ENCODE results near the gene SHKBP1. TPM values are rescaled to one million over a fixed set of nuclear protein-coding genes. Genes with fewer than 3 reads are reported as not detected.
A peak's percentile ranks its signal among the peaks of the same experiment; 100 is the strongest.
"Not testable (repeated sequence)": the region's sequence is repeated elsewhere in the genome, so short reads cannot be mapped to it uniquely, and the experiment has no call there.

The SHKBP1 gene
- total and polyA plus RNA-seq, 2 of the 13 experiments (the other 11 are each of a cell fraction or from before 2014, with no cell fraction given): 16.2 to 17.4 TPM

GRCh38 chr19:40561947-40562346 is 14.7 kb upstream of the SHKBP1 start:
- in situ Hi-C loops (cut with HindIII; ENCODE audit: extremely low pct_ligation_motif_present, low pct_unique_long_range_greater_than_20kb): no loop called here
- no peak for FAIRE-seq

GRCh38 chr19:40564535-40564934 is 12.1 kb upstream of the SHKBP1 start:
- DNase-seq (ENCODE audit: low spot score); H3K4me3 ChIP-seq (replicated peaks in 1 of 3; ENCODE audit: insufficient read depth in 1 of 3, low read depth in 2 of 3, low read length in 3 of 3); ATAC-seq; H3K9ac ChIP-seq (ENCODE audit: insufficient read depth, low read depth, low read length); BruUV-seq (replicated peaks); H3K27ac ChIP-seq (ENCODE audit: extremely low read length, insufficient read depth, low read length); H4K20me1 ChIP-seq (ENCODE audit: insufficient read depth, low read length); intact Hi-C loops (cut with micrococcal nuclease; ENCODE audit: unreplicated experiment); CTCF ChIA-PET (ENCODE audit: low intra/inter-chr PET ratio, low total read pairs); H3K79me2 ChIP-seq (ENCODE audit: insufficient read depth, low read length); H3K9me3 ChIP-seq (ENCODE audit: low read length); H3K36me3 ChIP-seq (replicated peaks in 1 of 2; ENCODE audit: control insufficient read depth in 1 of 2, insufficient read depth in 2 of 2, low read length in 2 of 2); H3K4me2 ChIP-seq (ENCODE audit: low read depth, low read length); in situ Hi-C loops (cut with HindIII; ENCODE audit: extremely low pct_ligation_motif_present, low pct_unique_long_range_greater_than_20kb); POLR2A ChIA-PET; H3K4me1 ChIP-seq (ENCODE audit: insufficient read depth, low read length); FAIRE-seq; H2AFZ ChIP-seq (ENCODE audit: low read length): not testable (repeated sequence)
- TF ChIP-seq ZNF121 (CRISPR knock-in tag; IDR thresholded peaks at IDR 0.05): peak; percentile 41; the same call in 1 of the 2 replicates
- H3K27me3 ChIP-seq (ENCODE audit: control insufficient read depth in 1 of 2, insufficient read depth in 2 of 2, low read length in 2 of 2): peaks cover 14 to 57% of the 10 kb centered on the region in 2 experiments
- 48% methylated on average over 1 of the region's 1 CpG for WGBS (ENCODE audit: low lambda C conversion rate)

More at GRCh38 chr19:40561947-40562346, 14.7 kb upstream of the SHKBP1 start:
- no peak overlapping the region for H3K9ac ChIP-seq (ENCODE audit: insufficient read depth, low read depth, low read length)
- peaks cover 10 to 41% of the 10 kb centered on the region in 2 experiments for H3K27me3 ChIP-seq (ENCODE audit: control insufficient read depth in 1 of 2, insufficient read depth in 2 of 2, low read length in 2 of 2)
- CTCF ChIA-PET (ENCODE audit: low intra/inter-chr PET ratio, low total read pairs): no interaction called here
- intact Hi-C loops (cut with micrococcal nuclease; ENCODE audit: unreplicated experiment): no loop called here
- no peak for ATAC-seq
- no peak overlapping the region for H2AFZ ChIP-seq (ENCODE audit: low read length)
- H3K79me2 ChIP-seq (ENCODE audit: insufficient read depth, low read length): no peaks in the 10 kb centered on the region
- no peak overlapping the region for H3K4me2 ChIP-seq (ENCODE audit: low read depth, low read length)
- WGBS (ENCODE audit: low lambda C conversion rate): 10% methylated on average over 4 of the region's 4 CpGs
- DNase-seq (ENCODE audit: low spot score): no peak
- POLR2A ChIA-PET: no interaction called here
- no peak overlapping the region for H3K4me3 ChIP-seq (replicated peaks in 1 of 3; ENCODE audit: insufficient read depth in 1 of 3, low read depth in 2 of 3, low read length in 3 of 3)
- no peaks in the 10 kb centered on the region for H4K20me1 ChIP-seq (ENCODE audit: insufficient read depth, low read length)
- H3K9me3 ChIP-seq (ENCODE audit: low read length): no peaks in the 10 kb centered on the region
- no peaks in the 10 kb centered on the region for H3K36me3 ChIP-seq (replicated peaks in 1 of 2; ENCODE audit: control insufficient read depth in 1 of 2, insufficient read depth in 2 of 2, low read length in 2 of 2)
- BruUV-seq (replicated peaks): no TSS peak
- no peaks in the 10 kb centered on the region for H3K4me1 ChIP-seq (ENCODE audit: insufficient read depth, low read length)
- H3K27ac ChIP-seq (ENCODE audit: extremely low read length, insufficient read depth, low read length): no peak overlapping the region
- no peak for TF ChIP-seq FOXA1 (IDR thresholded peaks at IDR 0.05)
- no peak for TF ChIP-seq FOXA1 (CRISPR knock-in tag; IDR thresholded peaks at IDR 0.05)
- TF ChIP-seq, protein P1, sequence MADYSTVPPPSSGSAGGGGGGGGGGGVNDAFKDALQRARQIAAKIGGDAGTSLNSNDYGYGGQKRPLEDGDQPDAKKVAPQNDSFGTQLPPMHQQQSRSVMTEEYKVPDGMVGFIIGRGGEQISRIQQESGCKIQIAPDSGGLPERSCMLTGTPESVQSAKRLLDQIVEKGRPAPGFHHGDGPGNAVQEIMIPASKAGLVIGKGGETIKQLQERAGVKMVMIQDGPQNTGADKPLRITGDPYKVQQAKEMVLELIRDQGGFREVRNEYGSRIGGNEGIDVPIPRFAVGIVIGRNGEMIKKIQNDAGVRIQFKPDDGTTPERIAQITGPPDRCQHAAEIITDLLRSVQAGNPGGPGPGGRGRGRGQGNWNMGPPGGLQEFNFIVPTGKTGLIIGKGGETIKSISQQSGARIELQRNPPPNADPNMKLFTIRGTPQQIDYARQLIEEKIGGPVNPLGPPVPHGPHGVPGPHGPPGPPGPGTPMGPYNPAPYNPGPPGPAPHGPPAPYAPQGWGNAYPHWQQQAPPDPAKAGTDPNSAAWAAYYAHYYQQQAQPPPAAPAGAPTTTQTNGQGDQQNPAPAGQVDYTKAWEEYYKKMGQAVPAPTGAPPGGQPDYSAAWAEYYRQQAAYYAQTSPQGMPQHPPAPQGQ (CRISPR knock-in tag; IDR thresholded peaks at IDR 0.05; ENCODE audit: borderline replicate concordance): no peak
- TF ChIP-seq RBM39 (IDR thresholded peaks at IDR 0.05; ENCODE audit: low read depth, low read length, poor library complexity, severe bottlenecking): no peak
- TF ChIP-seq TAF1 (CRISPR knock-in tag; IDR thresholded peaks at IDR 0.05): no peak
